ENCODE data around the gene TXNRD2. TPM values are rescaled to one million over a fixed set of nuclear protein-coding genes. Genes with fewer than 3 reads are reported as not detected.

Gene TXNRD2
- total RNA-seq, 6 experiments from 2014 or later: 35.9 to 47.8 (median 44.3) TPM

DNA sequence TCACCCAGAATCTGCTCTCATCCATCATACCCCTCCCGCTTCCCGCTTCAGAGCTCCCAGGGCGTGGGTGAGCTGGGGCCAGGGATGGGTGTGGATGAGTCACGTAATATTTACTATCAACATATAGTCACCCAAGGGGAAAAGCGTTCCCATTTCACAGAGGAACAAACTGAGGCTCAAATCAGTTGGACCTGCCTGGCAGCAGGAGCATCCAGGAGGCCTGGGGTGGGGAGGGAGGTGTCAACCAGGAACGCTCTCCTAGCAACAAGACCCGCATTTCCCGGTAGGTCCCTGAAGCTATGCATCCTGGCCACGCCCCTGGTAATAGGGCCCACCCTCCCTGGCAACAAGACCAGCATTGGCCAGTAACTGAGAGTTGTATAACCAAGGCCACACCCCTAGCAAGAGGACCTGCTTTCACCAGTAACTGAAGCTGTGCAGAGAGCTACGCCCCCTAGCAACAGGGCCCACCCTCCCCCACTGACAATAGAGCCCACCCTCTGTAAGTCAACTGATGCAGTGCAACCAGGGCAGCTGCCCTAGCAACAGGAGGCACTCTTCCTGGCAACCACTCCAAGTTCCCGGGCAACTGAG lies 32.7 kb upstream of the TXNRD2 start:
- ATAC-seq: no peak

GRCh38 chr22:19973551-19974267 lies 32.1 kb upstream of the TXNRD2 start:
- ATAC-seq: no peak

More for the DNA sequence above, 32.7 kb upstream of the TXNRD2 start:
- Histone ChIP-seq H3K27ac (no peak overlapping the region), H3K9me3 (no peaks in the 10 kb centered on the region), H3K36me3 (peaks cover 0 to 6% (median 0%) of the 10 kb centered on the region in 4 donors), H3K4me1 (peaks cover 0 to 33% (median 15%) of the 10 kb centered on the region in 4 donors), H3K27me3 (no peaks in the 10 kb centered on the region), H3K4me3 (no peak overlapping the region)
- intact Hi-C loops (cut with DNase I): loop anchor here (10.0 kb wide), 2 partner anchors 50 to 140 kb away; partner anchors contain the start of genes RANBP1 (in 2 of the 2), TRMT2A (in 2 of the 2) and TANGO2 (in 1 of the 2)
- WGBS (ENCODE audit: insufficient coverage, low coverage, low lambda C conversion rate, missing lambda C conversion rate): no CpG with 5 or more reads among the region's 11 CpGs
- no peak for DNase-seq
- TF ChIP-seq, protein P1, sequence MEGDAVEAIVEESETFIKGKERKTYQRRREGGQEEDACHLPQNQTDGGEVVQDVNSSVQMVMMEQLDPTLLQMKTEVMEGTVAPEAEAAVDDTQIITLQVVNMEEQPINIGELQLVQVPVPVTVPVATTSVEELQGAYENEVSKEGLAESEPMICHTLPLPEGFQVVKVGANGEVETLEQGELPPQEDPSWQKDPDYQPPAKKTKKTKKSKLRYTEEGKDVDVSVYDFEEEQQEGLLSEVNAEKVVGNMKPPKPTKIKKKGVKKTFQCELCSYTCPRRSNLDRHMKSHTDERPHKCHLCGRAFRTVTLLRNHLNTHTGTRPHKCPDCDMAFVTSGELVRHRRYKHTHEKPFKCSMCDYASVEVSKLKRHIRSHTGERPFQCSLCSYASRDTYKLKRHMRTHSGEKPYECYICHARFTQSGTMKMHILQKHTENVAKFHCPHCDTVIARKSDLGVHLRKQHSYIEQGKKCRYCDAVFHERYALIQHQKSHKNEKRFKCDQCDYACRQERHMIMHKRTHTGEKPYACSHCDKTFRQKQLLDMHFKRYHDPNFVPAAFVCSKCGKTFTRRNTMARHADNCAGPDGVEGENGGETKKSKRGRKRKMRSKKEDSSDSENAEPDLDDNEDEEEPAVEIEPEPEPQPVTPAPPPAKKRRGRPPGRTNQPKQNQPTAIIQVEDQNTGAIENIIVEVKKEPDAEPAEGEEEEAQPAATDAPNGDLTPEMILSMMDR (IDR thresholded peaks at IDR 0.05): no peak
- TF ChIP-seq POLR2A (IDR thresholded peaks at IDR 0.05): no peak

DNA sequence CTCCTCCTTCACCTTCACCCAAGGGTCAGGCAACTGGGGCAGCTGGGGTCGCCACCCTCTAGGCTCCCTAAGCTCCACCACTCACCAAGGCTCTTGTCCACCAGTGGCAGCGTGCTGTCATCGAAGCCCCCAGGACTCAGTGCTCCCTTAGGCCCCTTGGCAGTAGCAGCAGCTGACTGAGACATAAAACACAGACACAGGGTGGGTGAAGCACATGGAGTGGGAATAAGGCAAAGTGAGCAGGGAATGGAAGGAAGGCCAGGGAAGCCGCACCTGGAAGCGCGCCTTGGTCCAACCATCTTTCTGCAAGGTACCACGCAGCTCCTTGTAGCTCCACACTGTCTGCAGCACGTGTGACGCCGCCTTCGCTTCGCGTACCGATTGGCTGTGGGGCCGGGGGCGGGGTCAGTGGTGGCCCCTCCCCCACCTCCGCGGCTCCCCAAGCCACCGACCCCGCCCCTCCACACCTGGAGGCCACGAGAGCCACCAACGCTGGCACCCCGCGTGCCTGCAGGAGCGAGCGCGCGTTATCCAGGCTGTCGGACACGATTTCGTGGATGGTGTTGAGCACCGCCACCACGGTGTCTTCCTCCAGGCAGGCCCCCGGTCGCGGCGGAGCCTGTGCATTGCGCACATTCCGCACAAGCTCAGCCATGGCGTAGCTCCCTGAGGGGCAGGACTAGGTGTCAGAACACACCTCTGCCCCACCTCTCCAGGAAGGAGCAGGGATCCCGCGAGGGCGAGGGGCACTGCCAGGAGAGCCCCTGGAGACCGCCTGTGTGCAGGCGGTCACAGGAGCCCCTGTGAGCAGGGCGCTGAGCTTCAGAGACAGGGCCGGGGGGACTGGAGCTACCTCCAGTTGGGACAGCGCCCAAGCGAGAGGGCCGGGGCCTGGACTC lies 31.3 kb upstream of the TXNRD2 start:
- ATAC-seq (no peak), DNase-seq (no peak)
- Histone ChIP-seq H3K36me3 (peaks cover 0 to 6% (median 0%) of the 10 kb centered on the region in 4 donors), H3K27ac (peak overlapping the region in 2 of 3 donors; percentile 40 to 96), H3K4me1 (peaks cover 0 to 45% (median 21%) of the 10 kb centered on the region in 4 donors), H3K9me3 (no peaks in the 10 kb centered on the region), H3K4me3 (no peak overlapping the region), H3K27me3 (no peaks in the 10 kb centered on the region)
- TF ChIP-seq, protein P1 (IDR thresholded peaks at IDR 0.05): no peak
- no peak for TF ChIP-seq POLR2A (IDR thresholded peaks at IDR 0.05)
- intact Hi-C loops (cut with DNase I): loop anchor here (10.0 kb wide), 2 partner anchors 52 to 142 kb away; partner anchors contain the start of genes RANBP1 (in 2 of the 2), TRMT2A (in 2 of the 2) and TANGO2 (in 1 of the 2)
- WGBS (ENCODE audit: insufficient coverage, low coverage, low lambda C conversion rate, missing lambda C conversion rate): 96% methylated on average over 14 of the region's 50 CpGs

More at GRCh38 chr22:19973551-19974267, 32.1 kb upstream of the TXNRD2 start:
- no peak overlapping the region for H3K4me3 ChIP-seq
- H3K27me3 ChIP-seq: no peaks in the 10 kb centered on the region
- DNase-seq: no peak
- no peak for TF ChIP-seq POLR2A (IDR thresholded peaks at IDR 0.05)
- TF ChIP-seq, protein P1 (IDR thresholded peaks at IDR 0.05): no peak
- peaks cover 0 to 39% (median 19%) of the 10 kb centered on the region in 4 donors for H3K4me1 ChIP-seq
- WGBS (ENCODE audit: insufficient coverage, low coverage, low lambda C conversion rate, missing lambda C conversion rate): 100% methylated on average over 1 of the region's 46 CpGs
- intact Hi-C loops (cut with DNase I): loop anchor here (10.0 kb wide), 2 partner anchors 51 to 141 kb away; partner anchors contain the start of genes RANBP1 (in 2 of the 2), TRMT2A (in 2 of the 2) and TANGO2 (in 1 of the 2)
- no peak overlapping the region for H3K27ac ChIP-seq
- H3K9me3 ChIP-seq: no peaks in the 10 kb centered on the region
- peaks cover 0 to 6% (median 0%) of the 10 kb centered on the region in 4 donors for H3K36me3 ChIP-seq

DNA sequence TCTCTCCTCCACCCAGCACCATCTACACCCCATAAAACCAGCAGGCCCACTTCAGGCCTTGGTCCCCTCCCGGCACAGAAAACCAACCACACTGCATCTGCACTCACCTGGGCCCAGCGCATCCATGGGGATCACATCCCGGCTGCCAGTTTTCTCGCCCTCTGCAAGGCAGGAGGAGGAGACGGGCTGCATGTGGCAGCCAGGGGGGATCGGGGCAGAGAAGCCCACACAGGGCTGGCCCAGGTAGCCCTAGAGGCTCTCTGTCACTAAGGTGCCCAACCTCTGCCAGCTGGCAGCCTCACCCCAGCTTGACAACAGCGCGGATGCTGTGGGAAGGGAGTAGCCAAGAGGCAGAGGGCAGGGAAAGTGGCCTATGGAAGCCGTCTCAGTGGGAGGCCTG lies 30.6 kb upstream of the TXNRD2 start:
- intact Hi-C loops (cut with DNase I): loop anchor here (10.0 kb wide), 2 partner anchors 53 to 143 kb away; partner anchors contain the start of genes RANBP1 (in 2 of the 2), TRMT2A (in 2 of the 2) and TANGO2 (in 1 of the 2)
- TF ChIP-seq, protein P1 (IDR thresholded peaks at IDR 0.05): no peak
- no peak for TF ChIP-seq POLR2A (IDR thresholded peaks at IDR 0.05)
- ATAC-seq (no peak), DNase-seq (no peak)
- H3K36me3 ChIP-seq: peaks cover 0 to 12% (median under 1%) of the 10 kb centered on the region in 4 donors
- H3K4me1 ChIP-seq: peaks cover 0 to 45% (median 21%) of the 10 kb centered on the region in 4 donors
- H3K27ac ChIP-seq: peak overlapping the region in 2 of 3 donors; percentile 94 to 96
- H3K4me3 ChIP-seq: no peak overlapping the region
- no peaks in the 10 kb centered on the region for H3K9me3 ChIP-seq
- H3K27me3 ChIP-seq: no peaks in the 10 kb centered on the region
- 24% methylated on average over 2 of the region's 9 CpGs for WGBS (ENCODE audit: insufficient coverage, low coverage, low lambda C conversion rate, missing lambda C conversion rate)

All from right lobe of liver (tissue), 6 donors.